Measurements from ENCODE around the gene GDF10.

Gene GDF10

DNA sequence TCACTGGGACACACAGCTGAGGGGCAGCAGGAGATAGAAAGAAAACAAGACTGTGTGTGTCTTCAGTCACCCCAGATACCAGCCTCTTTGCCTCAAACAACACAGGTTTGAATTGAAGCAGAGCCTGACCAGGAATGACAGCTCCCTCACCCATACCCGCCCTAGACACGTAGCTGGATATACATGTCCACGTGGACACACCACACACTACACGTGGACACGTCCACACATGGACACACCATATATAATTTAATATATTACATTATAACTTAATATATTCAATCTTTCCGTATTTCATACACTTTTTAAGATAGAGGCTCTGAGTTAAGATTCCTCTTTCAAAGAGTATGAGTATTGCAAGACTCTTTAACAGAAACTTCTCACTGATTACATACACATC lies 33.5 kb downstream of the GDF10 start:
- TF ChIP-seq, protein P1, sequence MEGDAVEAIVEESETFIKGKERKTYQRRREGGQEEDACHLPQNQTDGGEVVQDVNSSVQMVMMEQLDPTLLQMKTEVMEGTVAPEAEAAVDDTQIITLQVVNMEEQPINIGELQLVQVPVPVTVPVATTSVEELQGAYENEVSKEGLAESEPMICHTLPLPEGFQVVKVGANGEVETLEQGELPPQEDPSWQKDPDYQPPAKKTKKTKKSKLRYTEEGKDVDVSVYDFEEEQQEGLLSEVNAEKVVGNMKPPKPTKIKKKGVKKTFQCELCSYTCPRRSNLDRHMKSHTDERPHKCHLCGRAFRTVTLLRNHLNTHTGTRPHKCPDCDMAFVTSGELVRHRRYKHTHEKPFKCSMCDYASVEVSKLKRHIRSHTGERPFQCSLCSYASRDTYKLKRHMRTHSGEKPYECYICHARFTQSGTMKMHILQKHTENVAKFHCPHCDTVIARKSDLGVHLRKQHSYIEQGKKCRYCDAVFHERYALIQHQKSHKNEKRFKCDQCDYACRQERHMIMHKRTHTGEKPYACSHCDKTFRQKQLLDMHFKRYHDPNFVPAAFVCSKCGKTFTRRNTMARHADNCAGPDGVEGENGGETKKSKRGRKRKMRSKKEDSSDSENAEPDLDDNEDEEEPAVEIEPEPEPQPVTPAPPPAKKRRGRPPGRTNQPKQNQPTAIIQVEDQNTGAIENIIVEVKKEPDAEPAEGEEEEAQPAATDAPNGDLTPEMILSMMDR (IDR thresholded peaks at IDR 0.05; ENCODE audit: low read depth, low read length, missing control alignments) = no peak
- no peak overlapping the region for H3K4me3 ChIP-seq (ENCODE audit: low read depth, low read length)
- no peak for DNase-seq (ENCODE audit: low read depth)

GRCh38 chr10:47334466-47335295 lies 34.7 kb downstream of the GDF10 start:
- no peak overlapping the region for H3K4me3 ChIP-seq (ENCODE audit: low read depth, low read length)
- TF ChIP-seq, protein P1 (IDR thresholded peaks at IDR 0.05; ENCODE audit: low read depth, low read length, missing control alignments) = no peak
- DNase-seq (ENCODE audit: low read depth) = no peak

DNA sequence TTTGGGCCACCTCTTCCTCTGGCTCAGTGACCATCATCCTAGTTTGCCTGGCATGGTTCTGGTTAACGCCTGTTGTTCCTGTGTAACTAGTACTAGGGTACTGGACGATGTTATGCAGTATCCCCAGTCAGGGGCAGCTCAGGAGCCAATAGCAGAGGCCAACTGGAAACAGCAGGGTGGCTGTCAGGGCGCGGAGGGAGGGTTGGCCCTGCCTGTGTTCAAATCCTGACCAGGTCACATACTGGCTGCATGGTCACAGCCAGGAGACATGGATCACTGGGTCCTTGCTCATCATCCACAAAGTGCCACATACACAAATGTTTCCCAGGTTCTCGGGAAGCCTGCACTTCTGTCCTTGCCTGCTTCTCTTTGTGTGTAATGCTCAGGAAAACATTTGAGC lies 35.9 kb downstream of the GDF10 start:
- TF ChIP-seq, protein P1 (IDR thresholded peaks at IDR 0.05; ENCODE audit: low read depth, low read length, missing control alignments) = no peak
- no peak overlapping the region for H3K4me3 ChIP-seq (ENCODE audit: low read depth, low read length)
- DNase-seq (ENCODE audit: low read depth) = no peak

DNA sequence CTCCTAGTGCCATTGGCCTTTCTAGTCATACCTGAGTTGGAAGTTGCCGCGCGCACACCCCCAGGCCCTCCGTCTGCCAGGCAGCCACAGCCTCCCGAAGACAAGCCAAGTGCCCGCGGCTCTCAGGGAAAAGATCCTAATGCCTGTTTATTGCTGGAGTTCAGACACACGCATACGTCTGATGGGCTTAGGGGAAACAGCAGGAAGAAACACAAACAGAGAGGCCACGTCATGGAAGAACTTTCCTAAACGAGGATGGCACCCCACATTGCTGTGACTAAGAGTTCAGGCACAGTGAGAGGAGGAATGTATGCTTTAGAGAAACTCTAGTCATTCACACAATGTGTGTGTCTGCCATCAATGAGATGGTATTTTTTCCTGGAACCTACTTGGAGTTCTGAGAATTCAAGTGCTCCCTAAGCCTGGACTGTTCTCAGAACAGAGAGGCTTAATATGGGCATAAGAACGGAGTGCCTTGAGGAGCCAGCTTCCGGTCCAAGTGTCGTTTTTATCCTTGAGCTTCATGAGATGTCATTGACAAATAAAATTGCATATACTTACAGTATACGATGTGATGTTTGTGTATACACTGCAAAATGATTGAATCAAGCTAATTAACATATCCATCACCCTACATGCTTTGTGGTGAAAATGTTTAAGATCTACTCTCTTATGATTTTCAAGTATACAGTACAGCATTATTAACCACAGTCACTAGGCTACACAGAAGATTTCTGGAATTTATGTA lies 36.6 kb downstream of the GDF10 start:
- no peak overlapping the region for H3K4me3 ChIP-seq (ENCODE audit: low read depth, low read length)
- DNase-seq (ENCODE audit: low read depth) = no peak
- TF ChIP-seq, protein P1 (IDR thresholded peaks at IDR 0.05; ENCODE audit: low read depth, low read length, missing control alignments) = no peak

DNA sequence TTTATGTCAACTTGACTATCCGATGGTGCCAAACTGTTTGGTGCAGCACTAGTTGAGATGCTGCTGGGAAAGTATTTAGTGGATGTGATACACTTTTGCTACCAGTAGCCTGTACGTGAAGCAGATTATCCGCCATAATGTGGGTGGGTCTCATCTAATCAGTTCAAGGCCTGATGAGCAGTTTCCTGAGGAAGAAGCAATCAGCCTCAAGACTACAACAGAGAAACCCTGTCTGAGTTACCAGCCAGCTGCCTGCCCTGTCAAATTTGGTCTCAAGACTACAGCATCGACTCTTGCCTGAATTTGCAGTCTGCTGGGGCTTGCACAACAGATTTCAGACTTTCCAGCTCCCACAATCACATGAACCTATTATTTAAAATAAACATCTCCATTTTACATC lies 37.3 kb downstream of the GDF10 start:
- H3K4me3 ChIP-seq (ENCODE audit: low read depth, low read length) = no peak overlapping the region
- TF ChIP-seq, protein P1 (IDR thresholded peaks at IDR 0.05; ENCODE audit: low read depth, low read length, missing control alignments) = no peak
- DNase-seq (ENCODE audit: low read depth) = no peak

GRCh38 chr10:47339186-47339735 lies 39.3 kb downstream of the GDF10 start:
- H3K4me3 ChIP-seq (ENCODE audit: low read depth, low read length) = no peak overlapping the region
- TF ChIP-seq, protein P1 (IDR thresholded peaks at IDR 0.05; ENCODE audit: low read depth, low read length, missing control alignments) = no peak
- no peak for DNase-seq (ENCODE audit: low read depth)
